Colonic mucosa (tissue), 4 donors: ENCODE measurements around the gene APOO. TPM values are rescaled to one million over a fixed set of nuclear protein-coding genes. Genes with fewer than 3 reads are reported as not detected.
A peak's percentile ranks its signal among the peaks of the same experiment; 100 is the strongest.

Experiments
- DNase-seq: peaks from one replicate; pipeline ENCODE4 v3.0.0-alpha.2; 2020
- H3K27ac ChIP-seq: fragments of 200-600 bp; one replicate; pipeline ENCODE4 v1.8.0; 2021
- H3K27me3 ChIP-seq: fragments of 200-600 bp; one replicate; pipeline ENCODE4 v1.8.0; 2021
- H3K36me3 ChIP-seq: fragments of 200-600 bp; one replicate; pipeline ENCODE4 v1.8.0; 2021
- H3K4me1 ChIP-seq: fragments of 200-600 bp; one replicate; pipeline ENCODE4 v1.8.0; 2021; ENCODE audit warnings: mild to moderate bottlenecking
- H3K4me3 ChIP-seq: fragments of 200-600 bp; one replicate; pipeline ENCODE4 v1.8.0; 2021
- H3K9ac ChIP-seq, 2 donors: one replicate each; pipeline ENCODE4 v1.7.0; 2013; ENCODE audit warnings: control low read depth in 2 of 2, low read depth in 2 of 2, low read length in 2 of 2
- H3K9me3 ChIP-seq: fragments of 200-600 bp; one replicate; pipeline ENCODE4 v1.8.0; 2021
- CTCF ChIP-seq: fragments of 200-600 bp; IDR thresholded peaks from one replicate; pipeline ENCODE4 v1.8.0; 2022; ENCODE audit warnings: antibody characterized with exemption, mild to moderate bottlenecking
- intact Hi-C: fragments of 100-400 bp; cut with DNase I; formaldehyde crosslinking; loops from one replicate; pipeline ENCODE4 v1.14.1; 2022
- total RNA-seq, 2 donors: library from RNA; stranded (reverse); fragmentation: NEBNext Ultra II Directional in 1 of 2; extraction: Animal tissue kit (Norgen Biotek cat#: 25700) in 1 of 2; gene quantifications; one replicate each; pipeline ENCODE4 v1.2.1, GENCODE V29; 2021
- donor health status: healthy.
- donor health status: DM: no; HTN: no; CAD: no.
- donor health status: DM: no; HTN: no; CAD: no.

Gene APOO
- total RNA-seq, 2 donors from 2014 or later: 36.3 to 38.9 TPM

DNA sequence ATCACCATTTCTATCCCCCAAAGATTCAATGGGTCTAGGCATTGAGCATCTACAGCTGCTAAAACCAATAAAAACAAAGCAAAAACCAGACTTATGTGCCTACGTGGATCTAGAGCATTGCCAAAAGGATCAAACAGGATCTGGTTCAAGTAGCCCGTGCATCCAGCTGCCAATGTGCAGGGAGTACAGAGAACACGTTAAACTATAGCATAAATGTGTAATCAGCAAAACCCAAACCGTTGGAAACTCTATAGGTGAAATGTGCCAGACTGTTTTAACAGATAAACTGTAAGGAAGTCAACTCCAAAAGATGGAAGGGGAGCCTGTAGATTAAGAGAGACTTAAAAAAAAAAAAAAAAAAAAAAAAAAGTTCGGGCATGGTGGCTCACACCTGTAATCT lies 58.5 kb downstream of the APOO start:
- Histone ChIP-seq H3K9ac (no peak overlapping the region), H3K27me3 (no peaks in the 10 kb centered on the region), H3K4me1 (peaks cover 3% of the 10 kb centered on the region), H3K27ac (no peak overlapping the region), H3K36me3 (no peaks in the 10 kb centered on the region), H3K9me3 (no peaks in the 10 kb centered on the region), H3K4me3 (no peak overlapping the region)
- no peak for TF ChIP-seq CTCF
- DNase-seq: no peak
- intact Hi-C loops: no loop called here

- H3K27ac ChIP-seq: peak overlapping the region; percentile 77
- no peaks in the 10 kb centered on the region for H3K9me3 ChIP-seq
- no peak for TF ChIP-seq CTCF
- peaks cover 3% of the 10 kb centered on the region for H3K4me1 ChIP-seq
- H3K9ac ChIP-seq: no peak overlapping the region
- H3K4me3 ChIP-seq: no peak overlapping the region
- peak; percentile 45 for DNase-seq
- no peaks in the 10 kb centered on the region for H3K27me3 ChIP-seq
- no peaks in the 10 kb centered on the region for H3K36me3 ChIP-seq
- intact Hi-C loops: no loop called here
Measured at GRCh38 chrX:23845351-23845817, 62.4 kb downstream of the APOO start.

DNA sequence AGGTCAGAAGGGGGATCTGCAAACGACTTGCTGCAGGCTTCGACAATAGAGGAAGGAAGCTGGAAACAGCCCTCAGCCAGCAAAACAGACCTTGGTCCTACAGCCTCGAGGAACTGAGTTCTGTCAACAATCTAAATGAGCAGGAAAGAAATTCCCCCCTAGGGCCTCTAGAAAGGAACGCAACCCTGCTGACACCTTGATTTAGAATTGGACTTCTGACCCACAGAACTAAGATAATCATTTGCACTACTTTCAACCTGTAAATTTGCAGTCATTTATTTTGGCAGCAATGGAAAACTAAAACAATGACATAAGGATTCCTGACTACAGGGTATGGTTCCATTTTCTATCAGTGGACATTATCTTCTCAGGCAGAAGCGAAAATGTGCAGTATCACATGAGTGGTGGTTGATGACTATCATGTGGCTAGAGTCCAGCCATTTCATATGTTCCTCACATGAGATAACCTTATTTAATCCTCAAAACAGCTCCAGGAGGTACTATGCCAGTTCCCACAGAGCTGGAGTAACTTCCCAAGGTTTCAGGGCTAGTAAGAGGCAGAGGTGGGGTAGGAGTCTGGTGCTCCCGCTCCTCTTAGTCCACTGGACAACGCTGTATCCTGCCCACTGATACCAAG lies 63.1 kb downstream of the APOO start:
- DNase-seq: peak; percentile 60
- H3K27me3 ChIP-seq: no peaks in the 10 kb centered on the region
- intact Hi-C loops: no loop called here
- H3K4me3 ChIP-seq: no peak overlapping the region
- no peaks in the 10 kb centered on the region for H3K36me3 ChIP-seq
- H3K9me3 ChIP-seq: no peaks in the 10 kb centered on the region
- no peak for TF ChIP-seq CTCF
- H3K27ac ChIP-seq: peak overlapping the region; percentile 77
- peaks cover 3% of the 10 kb centered on the region for H3K4me1 ChIP-seq
- peak overlapping the region in 1 of 2 donors; percentile 49 for H3K9ac ChIP-seq

- Histone ChIP-seq H3K27ac (no peak overlapping the region), H3K27me3 (no peaks in the 10 kb centered on the region), H3K9ac (no peak overlapping the region), H3K36me3 (no peaks in the 10 kb centered on the region), H3K4me3 (no peak overlapping the region), H3K9me3 (no peaks in the 10 kb centered on the region), H3K4me1 (peaks cover 3% of the 10 kb centered on the region)
- intact Hi-C loops: no loop called here
- no peak for DNase-seq
- TF ChIP-seq CTCF: no peak
Measured at GRCh38 chrX:23841847-23842522, 65.8 kb downstream of the APOO start.

- no peaks in the 10 kb centered on the region for H3K9me3 ChIP-seq
- no peak for TF ChIP-seq CTCF
- peak overlapping the region; percentile 0 for H3K27ac ChIP-seq
- H3K9ac ChIP-seq: no peak overlapping the region
- H3K36me3 ChIP-seq: no peaks in the 10 kb centered on the region
- no peaks in the 10 kb centered on the region for H3K4me1 ChIP-seq
- intact Hi-C loops: no loop called here
- no peaks in the 10 kb centered on the region for H3K27me3 ChIP-seq
- H3K4me3 ChIP-seq: no peak overlapping the region
- DNase-seq: peak; percentile 48
Measured at GRCh38 chrX:23840674-23841073, 67.1 kb downstream of the APOO start.
